Small intestine (tissue), 7 donors: Measurements from ENCODE around the gene LMOD1. TPM values are rescaled to one million over a fixed set of nuclear protein-coding genes. Genes with fewer than 3 reads are reported as not detected.
"Not testable (repeated sequence)": the region's sequence is repeated elsewhere in the genome, so short reads cannot be mapped to it uniquely, and the experiment has no call there.

ENCODE experiments used
- DNase-seq, 2 donors: peaks; one replicate each; pipeline versions ENCODE4 v3.0.0 to v3.0.0-alpha.2; 2013
- FAIRE-seq: peaks from 2 replicates; lab custom pipeline; 2012; peaks lifted over from hg19 to GRCh38; lab: Jason Lieb, UNC
- H3K27ac ChIP-seq, 3 donors: one replicate each; pipeline ENCODE4 v1.5.1; 2013; ENCODE audit warnings: low read length in 2 of 3, mild to moderate bottlenecking in 2 of 3, control low read depth in 1 of 3, inconsistent platforms in 1 of 3, low read depth in 1 of 3, moderate library complexity in 1 of 3
- H3K27me3 ChIP-seq, 3 donors: one replicate each; pipeline ENCODE4 v1.6.1; 2013; ENCODE audit warnings: low read length in 3 of 3, inconsistent platforms in 1 of 3; ENCODE audit not compliant: control insufficient read depth in 3 of 3, insufficient read depth in 3 of 3
- H3K36me3 ChIP-seq, 3 donors: one replicate each; pipeline ENCODE4 v1.6.1; 2013; ENCODE audit warnings: low read length in 3 of 3, inconsistent platforms in 1 of 3, low read depth in 1 of 3, mild to moderate bottlenecking in 1 of 3, moderate library complexity in 1 of 3; ENCODE audit not compliant: control insufficient read depth in 3 of 3, insufficient read depth in 2 of 3
- H3K4me1 ChIP-seq, 3 donors: one replicate each; pipeline ENCODE4 v1.6.1; 2013; ENCODE audit warnings: low read length in 2 of 3, inconsistent platforms in 1 of 3, low read depth in 1 of 3, mild to moderate bottlenecking in 1 of 3, moderate library complexity in 1 of 3; ENCODE audit not compliant: control insufficient read depth in 3 of 3, insufficient read depth in 2 of 3
- H3K4me3 ChIP-seq, 3 donors: one replicate each; pipeline ENCODE4 v1.5.1; 2013; ENCODE audit warnings: low read length in 3 of 3, control low read depth in 1 of 3, inconsistent platforms in 1 of 3, low read depth in 1 of 3, mild to moderate bottlenecking in 1 of 3, moderate library complexity in 1 of 3
- H3K9me3 ChIP-seq, 2 donors: one replicate each; pipeline ENCODE4 v1.6.1; 2013; ENCODE audit warnings: low read depth in 1 of 2, low read length in 1 of 2; ENCODE audit not compliant: control insufficient read depth in 2 of 2, insufficient read depth in 1 of 2
- WGBS, 3 donors: extraction: QIAGEN DNeasy Blood & Tissue Kit; methylation state at CpG; one replicate each; pipeline ENCODE4 v1.1.7; 2013; 5-methylcytosine and 5-hydroxymethylcytosine counted together
- polyA plus RNA-seq, 4 donors: library from polyadenylated mRNA; stranded (reverse) in 3 of 4; unstranded in 1 of 4; fragments of 200-250 nt in 3 of 4; fragments of 120-200 nt in 1 of 4; gene quantifications; one replicate each; pipeline versions ENCODE4 v1.2.1 to v1.2.3, GENCODE V29; 2013
- donor health status: healthy with polysubstance abuse.
- donor health status: control.
- donor health status: control.
- donor health status: Bipolar disorder and iron deficiency.
- donor health status: healthy.

Gene LMOD1
- polyA plus RNA-seq, 4 donors, result 1.1 to 39.6 (median 4.3) TPM

- Histone ChIP-seq H3K4me1 (peaks cover 0 to 6% (median 4%) of the 10 kb centered on the region in 3 donors), H3K36me3 (peaks cover 0 to 12% (median 0%) of the 10 kb centered on the region in 3 donors), H3K4me3 (peak within 1 kb of the TSS; percentile 47 to 98 (median 90)), H3K27ac (peak within 1 kb of the TSS; percentile 77 to 97 (median 97)), H3K27me3 (no peaks in the 10 kb centered on the region), H3K9me3 (no peaks in the 10 kb centered on the region)
- DNase-seq (peak in 1 of 2 donors; percentile 85), FAIRE-seq (no peak)
- 0% methylated on average over 22 to 80 of the region's 80 CpGs for WGBS, 3 donors
Observed at GRCh38 chr1:201982623-201983379, 36.5 kb upstream of the LMOD1 start, which contains the start of gene RNPEP. Gene RNPEP, plus strand, starts transcription at chr1:201982648. Its CDS starts 19 bp downstream, at chr1:201982667.

- Histone ChIP-seq H3K9me3 (no peaks in the 10 kb centered on the region), H3K27ac (peak overlapping the region; percentile 60 to 97 (median 77)), H3K27me3 (no peaks in the 10 kb centered on the region), H3K36me3 (peaks cover 0 to 12% (median 0%) of the 10 kb centered on the region in 3 donors), H3K4me1 (peaks cover 0 to 6% (median 4%) of the 10 kb centered on the region in 3 donors), H3K4me3 (peak overlapping the region in 2 of 3 donors; percentile 47 to 98)
- DNase-seq, result peak in 1 of 2 donors; percentile 69
- 5 to 12% (median 8%) methylated on average over 13 to 31 of the region's 31 CpGs for WGBS, 3 donors
- FAIRE-seq, result no peak
Observed at GRCh38 chr1:201982082-201982622, 35.8 kb upstream of the LMOD1 start.

GRCh38 chr1:201970334-201971159 is 24.2 kb upstream of the LMOD1 start:
- DNase-seq, result no peak
- Histone ChIP-seq H3K9me3 (no peaks in the 10 kb centered on the region), H3K36me3 (peaks cover 2 to 21% (median 16%) of the 10 kb centered on the region in 3 donors), H3K4me3 (no peak overlapping the region), H3K4me1 (no peaks in the 10 kb centered on the region), H3K27ac (no peak overlapping the region), H3K27me3 (no peaks in the 10 kb centered on the region)
- no peak for FAIRE-seq
- WGBS, 3 donors, result 46 to 60% (median 56%) methylated on average over 9 of the region's 9 CpGs

DNA sequence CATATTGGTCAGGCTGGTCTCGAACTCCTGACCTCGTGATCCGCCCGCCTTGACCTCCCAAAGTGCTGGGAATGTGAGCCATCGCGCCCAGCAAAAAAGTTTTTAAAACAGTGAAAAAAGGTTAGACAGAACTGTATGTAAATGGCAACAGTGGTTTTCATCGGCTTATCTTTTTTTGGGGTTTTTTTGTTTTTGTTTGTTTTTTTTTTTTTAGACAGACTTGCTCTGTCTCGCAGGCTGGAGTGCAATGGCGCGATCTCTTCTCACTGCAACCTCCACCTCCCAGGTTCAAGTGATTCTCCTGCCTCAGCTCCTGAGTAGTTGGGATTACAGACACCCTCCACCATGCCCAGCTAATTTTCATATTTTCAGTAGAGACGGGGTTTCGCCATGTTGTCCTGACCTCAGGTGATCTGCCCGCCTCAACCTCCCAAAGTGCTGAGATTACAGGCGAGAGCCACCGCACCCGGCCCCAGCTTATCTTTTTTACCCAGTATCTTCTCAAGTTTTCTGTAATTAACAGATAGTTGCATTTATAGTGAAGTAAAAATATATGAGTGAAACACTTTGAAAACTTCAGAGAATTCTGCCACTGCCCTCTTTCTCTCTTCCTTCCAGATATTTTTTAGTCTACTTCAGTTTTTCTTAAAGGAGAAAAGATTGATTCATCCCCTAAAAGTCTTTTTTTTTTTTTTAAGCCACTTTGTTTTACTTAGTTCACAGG is 22.0 kb upstream of the LMOD1 start:
- Histone ChIP-seq H3K27me3 (no peaks in the 10 kb centered on the region), H3K27ac (no peak overlapping the region), H3K36me3 (peaks cover 2 to 28% (median 26%) of the 10 kb centered on the region in 3 donors), H3K4me1 (no peaks in the 10 kb centered on the region), H3K4me3 (no peak overlapping the region), H3K9me3 (no peaks in the 10 kb centered on the region)
- FAIRE-seq, result no peak
- WGBS, 3 donors, result 88 to 90% (median 89%) methylated on average over 16 of the region's 16 CpGs
- no peak for DNase-seq

GRCh38 chr1:201966171-201966570 is 19.8 kb upstream of the LMOD1 start:
- Histone ChIP-seq H3K9me3 (no peaks in the 10 kb centered on the region), H3K4me1 (no peaks in the 10 kb centered on the region), H3K4me3 (no peak overlapping the region), H3K27ac (no peak overlapping the region), H3K27me3 (no peaks in the 10 kb centered on the region), H3K36me3 (peaks cover 5 to 43% (median 26%) of the 10 kb centered on the region in 3 donors)
- 85 to 93% (median 87%) methylated on average over 5 of the region's 5 CpGs for WGBS, 3 donors
- no peak for DNase-seq
- no peak for FAIRE-seq

- Histone ChIP-seq H3K27me3 (no peaks in the 10 kb centered on the region), H3K36me3 (peaks cover 5 to 54% (median 16%) of the 10 kb centered on the region in 3 donors), H3K27ac (no peak overlapping the region), H3K4me1 (no peaks in the 10 kb centered on the region), H3K4me3 (no peak overlapping the region), H3K9me3 (no peaks in the 10 kb centered on the region)
- WGBS, 3 donors, result 85 to 88% (median 86%) methylated on average over 1 of the region's 1 CpG
- FAIRE-seq (no peak), DNase-seq (no peak)
Observed at GRCh38 chr1:201964261-201964660, 17.9 kb upstream of the LMOD1 start.

DNA sequence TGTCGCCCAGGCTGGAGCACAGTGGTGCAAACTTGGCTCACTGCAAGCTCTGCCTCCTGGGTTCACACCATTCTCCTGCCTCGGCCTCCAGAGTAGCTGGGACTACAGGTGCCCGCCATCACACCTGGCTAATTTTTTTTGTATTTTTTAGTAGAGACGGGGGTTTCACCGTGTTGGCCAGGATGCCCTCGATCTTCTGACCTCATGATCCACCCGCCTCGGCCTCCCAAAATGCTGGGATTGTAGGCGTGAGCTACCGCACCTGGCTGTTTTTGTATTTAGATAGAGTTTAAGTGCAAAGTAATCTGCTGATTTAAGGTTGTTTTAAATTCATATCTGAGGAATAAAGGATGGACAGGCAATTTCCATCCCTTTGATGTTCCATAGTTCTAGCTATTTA is 16.0 kb upstream of the LMOD1 start:
- H3K27ac ChIP-seq, FAIRE-seq, H3K4me1 ChIP-seq, DNase-seq, H3K4me3 ChIP-seq, H3K9me3 ChIP-seq, H3K27me3 ChIP-seq: not testable (repeated sequence)
- peaks cover 9 to 50% (median 15%) of the 10 kb centered on the region in 3 donors for H3K36me3 ChIP-seq
- WGBS, 3 donors, result 94 to 95% (median 95%) methylated on average over 10 of the region's 10 CpGs
